H9 (cell line): Measurements from ENCODE around the gene EXOC2. TPM values are rescaled to one million over a fixed set of nuclear protein-coding genes. Genes with fewer than 3 reads are reported as not detected.

Source experiments
- DNase-seq: peaks from one replicate; pipeline ENCODE4 v3.0.0-alpha.2; 2017
- H2AFZ ChIP-seq: one replicate; pipeline ENCODE4 v1.6.1; 2013; ENCODE audit warnings: mild to moderate bottlenecking, low read length, control low read depth, moderate library complexity
- H2AK5ac ChIP-seq: 2 replicates; pipeline ENCODE4 v1.6.1; 2013; ENCODE audit warnings: low read length, control low read depth, mixed read lengths; ENCODE audit not compliant: insufficient read length
- H2BK120ac ChIP-seq: one replicate; pipeline ENCODE4 v1.6.1; 2013; ENCODE audit warnings: low read depth, mild to moderate bottlenecking, low read length, control low read depth, inconsistent platforms; ENCODE audit not compliant: poor library complexity, severe bottlenecking
- H2BK12ac ChIP-seq: 2 replicates; pipeline ENCODE4 v1.6.1; 2013; ENCODE audit warnings: low read length, control low read depth, mixed read lengths, low read depth; ENCODE audit not compliant: insufficient read length
- H2BK15ac ChIP-seq: 2 replicates; pipeline ENCODE4 v1.6.1; 2013; ENCODE audit warnings: low read depth, low read length, control low read depth
- H2BK20ac ChIP-seq: one replicate; pipeline ENCODE4 v1.6.1; 2013; ENCODE audit warnings: low read depth, mild to moderate bottlenecking, low read length, control low read depth, inconsistent platforms; ENCODE audit not compliant: poor library complexity, severe bottlenecking
- H2BK5ac ChIP-seq: 2 replicates; pipeline ENCODE4 v1.6.1; 2013; ENCODE audit warnings: low read length, control low read depth, mixed read lengths; ENCODE audit not compliant: insufficient read length
- H3K14ac ChIP-seq: 2 replicates; pipeline ENCODE4 v1.6.1; 2013; ENCODE audit warnings: low read length, control low read depth; ENCODE audit not compliant: insufficient read depth
- H3K18ac ChIP-seq: 2 replicates; pipeline ENCODE4 v1.6.1; 2013; ENCODE audit warnings: low read depth, mild to moderate bottlenecking, mixed read lengths, low read length, control low read depth; ENCODE audit not compliant: insufficient read length
- H3K23ac ChIP-seq: 2 replicates; pipeline ENCODE4 v1.6.1; 2013; ENCODE audit warnings: low read length, control low read depth, mixed read lengths, low read depth; ENCODE audit not compliant: insufficient read length
- H3K23me2 ChIP-seq: 2 replicates; pipeline ENCODE4 v1.6.1; 2013; ENCODE audit warnings: low read depth, mild to moderate bottlenecking, mixed read lengths, low read length, control low read depth; ENCODE audit not compliant: insufficient read length, poor library complexity, severe bottlenecking
- H3K27ac ChIP-seq: 2 replicates; pipeline ENCODE4 v1.5.1; 2013; ENCODE audit warnings: low read length, control low read depth, mixed read lengths, low read depth; ENCODE audit not compliant: insufficient read length
- H3K27me3 ChIP-seq: 2 replicates; pipeline ENCODE4 v1.6.1; 2013; ENCODE audit warnings: low read length, control low read depth, inconsistent platforms; ENCODE audit not compliant: insufficient read depth
- H3K4ac ChIP-seq: 2 replicates; pipeline ENCODE4 v1.6.1; 2013; ENCODE audit warnings: low read depth, mild to moderate bottlenecking, control low read depth, inconsistent platforms, low read length, moderate library complexity
- H3K4me1 ChIP-seq: 2 replicates; pipeline ENCODE4 v1.6.1; 2013; ENCODE audit warnings: low read length, control low read depth, inconsistent platforms; ENCODE audit not compliant: insufficient read depth
- H3K4me2 ChIP-seq: 2 replicates; pipeline ENCODE4 v1.6.1; 2013; ENCODE audit warnings: low read length, control low read depth, mixed read lengths; ENCODE audit not compliant: insufficient read length, insufficient read depth
- H3K56ac ChIP-seq: 2 replicates; pipeline ENCODE4 v1.6.1; 2013; ENCODE audit warnings: low read depth, mild to moderate bottlenecking, mixed read lengths, low read length, control low read depth; ENCODE audit not compliant: insufficient read length
- H3K79me1 ChIP-seq: 2 replicates; pipeline ENCODE4 v1.6.1; 2013; ENCODE audit warnings: low read depth, mild to moderate bottlenecking, moderate library complexity, low read length, control low read depth, inconsistent platforms; ENCODE audit not compliant: insufficient read depth, poor library complexity, severe bottlenecking
- H3K79me2 ChIP-seq: 2 replicates; pipeline ENCODE4 v1.6.1; 2013; ENCODE audit warnings: low read length, control low read depth, inconsistent platforms; ENCODE audit not compliant: insufficient read depth
- H3K9ac ChIP-seq: 2 replicates; pipeline ENCODE4 v1.6.1; 2013; ENCODE audit warnings: low read length, control low read depth, mixed read lengths; ENCODE audit not compliant: insufficient read length; ENCODE audit errors: extremely low read depth
- H3K9me3 ChIP-seq: one replicate; pipeline ENCODE4 v1.6.1; 2013; ENCODE audit warnings: low read depth, low read length, inconsistent platforms; ENCODE audit not compliant: control insufficient read depth
- H3T11ph ChIP-seq: one replicate; pipeline ENCODE4 v1.6.1; 2013; ENCODE audit warnings: mild to moderate bottlenecking, low read length, control low read depth, inconsistent platforms
- H4K20me1 ChIP-seq: one replicate; pipeline ENCODE4 v1.6.1; 2013; ENCODE audit not compliant: control insufficient read depth, insufficient read length, insufficient read depth
- H4K5ac ChIP-seq: 2 replicates; pipeline ENCODE4 v1.6.1; 2013; ENCODE audit warnings: low read depth, mild to moderate bottlenecking, mixed read lengths, low read length, control low read depth; ENCODE audit not compliant: insufficient read length
- H4K8ac ChIP-seq: replicated peaks from 2 replicates; pipeline ENCODE4 v1.6.1; 2013; ENCODE audit warnings: low read length, control low read depth, mixed read lengths, low read depth; ENCODE audit not compliant: insufficient read length
- H4K91ac ChIP-seq: 2 replicates; pipeline ENCODE4 v1.6.1; 2013; ENCODE audit warnings: low read depth, mild to moderate bottlenecking, moderate library complexity, mixed read lengths, low read length, control low read depth; ENCODE audit not compliant: insufficient read length
- H3K27ac Mint-ChIP-seq, 3 experiments: 2 replicates in 2 of 3; 3 replicates in 1 of 3; pipeline ENCODE4 v1.8.0; 2020 to 2021; ENCODE audit warnings: mixed read lengths in 3 of 3, mild to moderate bottlenecking in 1 of 3, moderate library complexity in 1 of 3
- H3K27me3 Mint-ChIP-seq: 2 replicates; pipeline ENCODE4 v1.8.0; 2021; ENCODE audit warnings: low read depth, mild to moderate bottlenecking, moderate library complexity, mixed read lengths
- H3K36me3 Mint-ChIP-seq, 3 experiments: 2 replicates in 2 of 3; 3 replicates in 1 of 3; pipeline ENCODE4 v1.8.0; 2020 to 2021; ENCODE audit warnings: low read depth in 3 of 3, mixed read lengths in 3 of 3; ENCODE audit not compliant: insufficient read depth in 1 of 3
- H3K4me1 Mint-ChIP-seq, 2 experiments: 2 replicates each; pipeline ENCODE4 v1.8.0; 2020; ENCODE audit warnings: mixed read lengths in 2 of 2
- H3K4me3 Mint-ChIP-seq, 2 experiments: 2 replicates in 1 of 2; 3 replicates in 1 of 2; pipeline ENCODE4 v1.8.0; 2020 to 2021; ENCODE audit warnings: mild to moderate bottlenecking in 2 of 2, mixed read lengths in 2 of 2, moderate library complexity in 1 of 2
- H3K9me3 Mint-ChIP-seq, 2 experiments: 2 replicates in 1 of 2; 3 replicates in 1 of 2; pipeline ENCODE4 v1.8.0; 2020; ENCODE audit warnings: mild to moderate bottlenecking in 2 of 2, mixed read lengths in 2 of 2, moderate library complexity in 1 of 2
- WGBS: extraction: QIAGEN DNeasy Blood & Tissue Kit; methylation state at CpG from one replicate; pipeline ENCODE4 v1.1.7; 2013; ENCODE audit warnings: missing lambda C conversion rate, low lambda C conversion rate, mixed read lengths; ENCODE audit not compliant: insufficient read length; ENCODE audit errors: extremely low coverage; 5-methylcytosine and 5-hydroxymethylcytosine counted together
- total RNA-seq: library from RNA; stranded (reverse); gene quantifications from 2 replicates; pipeline ENCODE4 v1.2.1, GENCODE V29; 2021
- TF ChIP-seq, protein P1 (sequence below): fragments of 200-600 bp; sonication (generic); conservative IDR thresholded peaks from 3 replicates; pipeline ENCODE4 v1.8.0; 2021; ENCODE audit warnings: antibody characterized with exemption, mild to moderate bottlenecking

Gene EXOC2
- total RNA-seq, 1 experiment from 2014 or later: 29.9 TPM

DNA sequence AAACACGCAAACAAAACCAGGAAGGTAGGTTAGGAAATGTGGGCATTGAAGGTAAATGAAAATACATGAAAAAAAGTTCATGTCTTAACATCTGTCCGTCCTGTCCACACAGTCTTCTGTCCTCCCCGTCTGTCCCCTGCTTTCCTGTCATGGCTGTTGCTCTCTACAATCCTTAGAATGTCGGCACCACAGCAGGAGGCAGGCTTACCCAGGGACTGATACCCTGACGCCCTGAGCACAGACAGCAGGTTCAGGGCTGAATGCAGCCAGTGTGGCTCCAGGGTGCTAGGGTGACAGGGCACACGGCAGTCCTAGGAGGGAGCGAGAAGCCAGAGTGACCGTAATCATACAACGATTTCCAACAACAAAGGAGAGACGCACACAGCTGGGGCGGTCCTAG lies 177.7 kb downstream of the EXOC2 start:
- Histone ChIP-seq H3K9me3 (no peaks in the 10 kb centered on the region), H3K23me2 (no peaks in the 10 kb centered on the region)
- WGBS: no CpG with 5 or more reads among the region's 11 CpGs

More for the DNA sequence above, 177.7 kb downstream of the EXOC2 start:
- no peaks in the 10 kb centered on the region for H3K4me1 ChIP-seq
- no peak overlapping the region for H3K18ac ChIP-seq
- H3K23ac ChIP-seq: no peak overlapping the region
- no peak overlapping the region for H3K9ac ChIP-seq
- Mint-ChIP-seq H3K4me1 (peaks cover 10 to 11% of the 10 kb centered on the region in 2 experiments), H3K27ac (peak overlapping the region in 1 of 3 experiments; percentile 85; a peak in 2 of 7 replicates), H3K36me3 (peaks cover 11 to 14% (median 13%) of the 10 kb centered on the region in 3 experiments), H3K4me3 (no peak overlapping the region), H3K9me3 (peaks cover 10 to 14% of the 10 kb centered on the region in 2 experiments), H3K27me3 (no peaks in the 10 kb centered on the region)
- no peak overlapping the region for H2AK5ac ChIP-seq
- no peak overlapping the region for H2BK20ac ChIP-seq
- no peak overlapping the region for H4K91ac ChIP-seq
- no peak overlapping the region for H2BK120ac ChIP-seq
- H3K4me2 ChIP-seq: no peak overlapping the region
- H3K4ac ChIP-seq: no peak overlapping the region
- no peak overlapping the region for H2BK5ac ChIP-seq
- TF ChIP-seq, protein P1, sequence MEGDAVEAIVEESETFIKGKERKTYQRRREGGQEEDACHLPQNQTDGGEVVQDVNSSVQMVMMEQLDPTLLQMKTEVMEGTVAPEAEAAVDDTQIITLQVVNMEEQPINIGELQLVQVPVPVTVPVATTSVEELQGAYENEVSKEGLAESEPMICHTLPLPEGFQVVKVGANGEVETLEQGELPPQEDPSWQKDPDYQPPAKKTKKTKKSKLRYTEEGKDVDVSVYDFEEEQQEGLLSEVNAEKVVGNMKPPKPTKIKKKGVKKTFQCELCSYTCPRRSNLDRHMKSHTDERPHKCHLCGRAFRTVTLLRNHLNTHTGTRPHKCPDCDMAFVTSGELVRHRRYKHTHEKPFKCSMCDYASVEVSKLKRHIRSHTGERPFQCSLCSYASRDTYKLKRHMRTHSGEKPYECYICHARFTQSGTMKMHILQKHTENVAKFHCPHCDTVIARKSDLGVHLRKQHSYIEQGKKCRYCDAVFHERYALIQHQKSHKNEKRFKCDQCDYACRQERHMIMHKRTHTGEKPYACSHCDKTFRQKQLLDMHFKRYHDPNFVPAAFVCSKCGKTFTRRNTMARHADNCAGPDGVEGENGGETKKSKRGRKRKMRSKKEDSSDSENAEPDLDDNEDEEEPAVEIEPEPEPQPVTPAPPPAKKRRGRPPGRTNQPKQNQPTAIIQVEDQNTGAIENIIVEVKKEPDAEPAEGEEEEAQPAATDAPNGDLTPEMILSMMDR: no peak
- DNase-seq: no peak
- no peak overlapping the region for H3K56ac ChIP-seq
- no peaks in the 10 kb centered on the region; the same call in 1 of the 2 replicates for H3K79me2 ChIP-seq
- H3K27me3 ChIP-seq: no peaks in the 10 kb centered on the region
- no peak overlapping the region for H4K5ac ChIP-seq
- H2AFZ ChIP-seq: no peak overlapping the region
- H4K8ac ChIP-seq: no peak overlapping the region
- no peak overlapping the region for H3K14ac ChIP-seq
- H3K79me1 ChIP-seq: no peaks in the 10 kb centered on the region
- no peak overlapping the region for H3T11ph ChIP-seq
- no peak overlapping the region for H2BK12ac ChIP-seq
- H4K20me1 ChIP-seq: no peaks in the 10 kb centered on the region
- H3K27ac ChIP-seq: no peak overlapping the region
- H2BK15ac ChIP-seq: no peak overlapping the region
